Duodenal mucosa (tissue), 2 donors: ENCODE results near the gene TPRX1.

ENCODE experiments used
- H3K27ac ChIP-seq: one replicate; pipeline ENCODE4 v1.7.0; 2013; ENCODE audit warnings: low read depth, low read length
- H3K27me3 ChIP-seq, 2 donors: one replicate each; pipeline ENCODE4 v1.7.0; 2013; ENCODE audit warnings: low read length in 2 of 2, control low read depth in 1 of 2; ENCODE audit not compliant: insufficient read depth in 2 of 2, control insufficient read depth in 1 of 2
- H3K36me3 ChIP-seq, 2 donors: one replicate each; pipeline ENCODE4 v1.7.0; 2013; ENCODE audit warnings: low read length in 2 of 2, control low read depth in 1 of 2; ENCODE audit not compliant: insufficient read depth in 2 of 2, control insufficient read depth in 1 of 2
- H3K4me1 ChIP-seq, 2 donors: one replicate each; pipeline ENCODE4 v1.7.0; 2013; ENCODE audit warnings: low read length in 2 of 2, control low read depth in 1 of 2; ENCODE audit not compliant: insufficient read depth in 2 of 2, control insufficient read depth in 1 of 2
- H3K4me3 ChIP-seq, 2 donors: one replicate each; pipeline ENCODE4 v1.7.0; 2013; ENCODE audit warnings: low read length in 2 of 2, low read depth in 1 of 2
- H3K9ac ChIP-seq, 2 donors: one replicate each; pipeline ENCODE4 v1.7.0; 2013; ENCODE audit warnings: low read length in 2 of 2, low read depth in 1 of 2
- H3K9me3 ChIP-seq, 2 donors: one replicate each; pipeline ENCODE4 v1.7.0; 2013; ENCODE audit warnings: low read length in 2 of 2, control low read depth in 1 of 2; ENCODE audit not compliant: control insufficient read depth in 1 of 2

Gene TPRX1

GRCh38 chr19:47762151-47762550 lies 42.2 kb downstream of the TPRX1 start:
- H3K9ac ChIP-seq, result no peak overlapping the region
- H3K27me3 ChIP-seq, result no peaks in the 10 kb centered on the region
- peaks cover 11 to 12% of the 10 kb centered on the region in 2 donors for H3K4me1 ChIP-seq
- peaks cover 2 to 9% of the 10 kb centered on the region in 2 donors for H3K36me3 ChIP-seq
- H3K27ac ChIP-seq, result no peak overlapping the region
- H3K4me3 ChIP-seq, result no peak overlapping the region
- no peaks in the 10 kb centered on the region for H3K9me3 ChIP-seq

GRCh38 chr19:47761566-47761965 lies 42.8 kb downstream of the TPRX1 start:
- Histone ChIP-seq H3K27ac (no peak overlapping the region), H3K36me3 (peaks cover 6 to 15% of the 10 kb centered on the region in 2 donors), H3K4me3 (no peak overlapping the region), H3K9ac (no peak overlapping the region), H3K4me1 (peaks cover 16 to 18% of the 10 kb centered on the region in 2 donors), H3K27me3 (no peaks in the 10 kb centered on the region), H3K9me3 (no peaks in the 10 kb centered on the region)

- H3K9ac ChIP-seq, result no peak overlapping the region
- H3K4me1 ChIP-seq, result peaks cover 16 to 19% of the 10 kb centered on the region in 2 donors
- no peaks in the 10 kb centered on the region for H3K9me3 ChIP-seq
- H3K27ac ChIP-seq, result no peak overlapping the region
- H3K27me3 ChIP-seq, result no peaks in the 10 kb centered on the region
- peaks cover 13 to 24% of the 10 kb centered on the region in 2 donors for H3K36me3 ChIP-seq
- H3K4me3 ChIP-seq, result no peak overlapping the region
These were observed 43.7 kb downstream of the TPRX1 start for GRCh38 chr19:47760632-47760999.

- Histone ChIP-seq H3K27me3 (no peaks in the 10 kb centered on the region), H3K9ac (no peak overlapping the region), H3K4me1 (peaks cover 16 to 19% of the 10 kb centered on the region in 2 donors), H3K27ac (peak overlapping the region; percentile 49), H3K9me3 (no peaks in the 10 kb centered on the region), H3K36me3 (peaks cover 19 to 43% of the 10 kb centered on the region in 2 donors), H3K4me3 (no peak overlapping the region)
These were observed 45.9 kb downstream of the TPRX1 start for GRCh38 chr19:47758443-47758804.

- Histone ChIP-seq H3K9me3 (no peaks in the 10 kb centered on the region), H3K9ac (peak overlapping the region; percentile 55 to 60), H3K4me3 (peak overlapping the region in 1 of 2 donors; percentile 0), H3K4me1 (peaks cover 16 to 19% of the 10 kb centered on the region in 2 donors), H3K27ac (peak overlapping the region; percentile 88), H3K27me3 (no peaks in the 10 kb centered on the region), H3K36me3 (peaks cover 25 to 49% of the 10 kb centered on the region in 2 donors)
These were observed 46.5 kb downstream of the TPRX1 start for GRCh38 chr19:47757617-47758442.

- peaks cover 33 to 56% of the 10 kb centered on the region in 2 donors for H3K36me3 ChIP-seq
- H3K4me1 ChIP-seq, result peaks cover 16 to 19% of the 10 kb centered on the region in 2 donors
- peak overlapping the region; percentile 88 for H3K27ac ChIP-seq
- H3K4me3 ChIP-seq, result peak overlapping the region in 1 of 2 donors; percentile 0
- no peaks in the 10 kb centered on the region for H3K27me3 ChIP-seq
- H3K9ac ChIP-seq, result peak overlapping the region; percentile 55 to 57
- no peaks in the 10 kb centered on the region for H3K9me3 ChIP-seq
These were observed 47.3 kb downstream of the TPRX1 start for GRCh38 chr19:47756953-47757608.

- no peak overlapping the region for H3K4me3 ChIP-seq
- peak overlapping the region; percentile 88 for H3K27ac ChIP-seq
- no peaks in the 10 kb centered on the region for H3K27me3 ChIP-seq
- no peaks in the 10 kb centered on the region for H3K9me3 ChIP-seq
- peak overlapping the region; percentile 55 to 57 for H3K9ac ChIP-seq
- peaks cover 16 to 19% of the 10 kb centered on the region in 2 donors for H3K4me1 ChIP-seq
- peaks cover 35 to 60% of the 10 kb centered on the region in 2 donors for H3K36me3 ChIP-seq
These were observed 47.8 kb downstream of the TPRX1 start for GRCh38 chr19:47756627-47756929.

GRCh38 chr19:47755762-47756626 lies 48.4 kb downstream of the TPRX1 start:
- H3K4me1 ChIP-seq, result peaks cover 16 to 19% of the 10 kb centered on the region in 2 donors
- peaks cover 40 to 66% of the 10 kb centered on the region in 2 donors for H3K36me3 ChIP-seq
- no peak overlapping the region for H3K27ac ChIP-seq

GRCh38 chr19:47755065-47755761 lies 49.1 kb downstream of the TPRX1 start:
- Histone ChIP-seq H3K4me3 (no peak overlapping the region), H3K9ac (no peak overlapping the region), H3K36me3 (peaks cover 48 to 73% of the 10 kb centered on the region in 2 donors), H3K9me3 (no peaks in the 10 kb centered on the region), H3K4me1 (peaks cover 16 to 19% of the 10 kb centered on the region in 2 donors), H3K27me3 (no peaks in the 10 kb centered on the region), H3K27ac (no peak overlapping the region)

More at GRCh38 chr19:47755762-47756626, 48.4 kb downstream of the TPRX1 start:
- Histone ChIP-seq H3K4me3 (no peak overlapping the region), H3K27me3 (no peaks in the 10 kb centered on the region), H3K9ac (no peak overlapping the region), H3K9me3 (no peaks in the 10 kb centered on the region)
